Endothelial cell of umbilical vein (primary cell): Measurements from ENCODE around the gene C17orf113. TPM values are rescaled to one million over a fixed set of nuclear protein-coding genes. Genes with fewer than 3 reads are reported as not detected.

Experiments
- BruUV-seq: library from RNA; stranded (reverse); fragments of 400-500 nt; replicated peaks from 2 replicates; lab custom pipeline; 2021; lab: Mats Ljungman, UMichigan
- CTCF ChIA-PET: fragments of 300-600, 350-600 bp; sonication (Branson Sonifier 250); formaldehyde crosslinking; loops from one replicate; lab custom pipeline; 2021; ENCODE audit warnings: antibody characterized with exemption, inconsistent platforms; lab: Charles Lee
- POLR2A ChIA-PET: fragments of 300-600, 350-600 bp; sonication (Branson Sonifier 250); formaldehyde crosslinking; loops from one replicate; lab custom pipeline; 2021; ENCODE audit warnings: antibody characterized with exemption, inconsistent platforms; lab: Charles Lee
- DNase-seq: peaks from one replicate; pipeline ENCODE4 v3.0.0-alpha.2; 2011; ENCODE audit warnings: low read depth, low spot score
- FAIRE-seq: peaks from 2 replicates; lab custom pipeline; 2011; peaks lifted over from hg19 to GRCh38; lab: Jason Lieb, UNC
- H2AFZ ChIP-seq: 2 replicates; pipeline ENCODE4 v1.6.0; 2012; ENCODE audit warnings: low read depth, low read length, control low read depth, inconsistent platforms
- H3K27ac ChIP-seq: 2 replicates; pipeline ENCODE4 v1.5.1; 2011; ENCODE audit warnings: low read depth, mild to moderate bottlenecking, control low read depth, low read length, moderate library complexity; ENCODE audit not compliant: insufficient read depth
- H3K27me3 ChIP-seq, 2 experiments: 2 replicates each; pipeline versions ENCODE4 v1.6.0 to v1.6.1; 2011; ENCODE audit warnings: low read length in 2 of 2, mixed read lengths in 1 of 2; ENCODE audit not compliant: control insufficient read depth in 2 of 2, insufficient read depth in 2 of 2
- H3K36me3 ChIP-seq, 2 experiments: 2 replicates in 1 of 2; 3 replicates in 1 of 2; pipeline ENCODE4 v1.5.1; 2011; ENCODE audit warnings: low read length in 2 of 2, mild to moderate bottlenecking in 1 of 2, moderate library complexity in 1 of 2; ENCODE audit not compliant: control insufficient read depth in 2 of 2, insufficient read depth in 2 of 2; ENCODE audit errors: extremely low read depth in 1 of 2
- H3K4me1 ChIP-seq: 3 replicates; pipeline ENCODE4 v1.5.1; 2011; ENCODE audit warnings: mild to moderate bottlenecking, low read length; ENCODE audit not compliant: control insufficient read depth, insufficient read depth; ENCODE audit errors: extremely low read depth
- H3K4me2 ChIP-seq: 2 replicates; pipeline ENCODE4 v1.6.1; 2011; ENCODE audit warnings: low read length, control low read depth, mixed read lengths; ENCODE audit not compliant: insufficient read depth
- H3K4me3 ChIP-seq, 3 experiments: fragments of 200-600 bp in 1 of 3; sonication (generic), shearing (Covaris generic) in 1 of 3; replicated peaks in 1 of 3; 2 replicates each; pipeline ENCODE4 v1.5.1; 2011 to 2016; ENCODE audit warnings: control low read depth in 3 of 3, low read length in 3 of 3, mild to moderate bottlenecking in 2 of 3, inconsistent platforms in 1 of 3, low read depth in 1 of 3, moderate library complexity in 1 of 3; ENCODE audit not compliant: insufficient read depth in 1 of 3
- H3K79me2 ChIP-seq: 2 replicates; pipeline ENCODE4 v1.6.0; 2012; ENCODE audit warnings: low read length, inconsistent platforms; ENCODE audit not compliant: control insufficient read depth, insufficient read depth
- H3K9ac ChIP-seq: replicated peaks from 2 replicates; pipeline ENCODE3; 2011; ENCODE audit warnings: low read length, control low read depth; ENCODE audit not compliant: insufficient read depth; ENCODE audit errors: extremely low read depth
- H3K9me1 ChIP-seq: replicated peaks from 3 replicates; pipeline ENCODE4 v1.6.0; 2011; ENCODE audit warnings: mild to moderate bottlenecking, low read length; ENCODE audit not compliant: control insufficient read depth, insufficient read depth; ENCODE audit errors: extremely low read depth
- H3K9me3 ChIP-seq: replicated peaks from 2 replicates; pipeline ENCODE4 v1.5.1; 2012; ENCODE audit warnings: low read length, inconsistent platforms; ENCODE audit not compliant: control insufficient read depth, insufficient read depth
- H4K20me1 ChIP-seq: replicated peaks from 2 replicates; pipeline ENCODE3; 2011; ENCODE audit warnings: mild to moderate bottlenecking, low read length; ENCODE audit not compliant: control insufficient read depth, insufficient read depth; ENCODE audit errors: extremely low read depth
- CTCF ChIP-seq, 2 donors: IDR thresholded peaks; 1 replicate in 1 of 2; 2 replicates in 1 of 2; pipeline ENCODE4 v1.5.1; 2011; ENCODE audit warnings: low read length in 2 of 2, mild to moderate bottlenecking in 2 of 2, moderate library complexity in 2 of 2, control low read depth in 1 of 2, inconsistent platforms in 1 of 2, low read depth in 1 of 2; ENCODE audit not compliant: insufficient read depth in 1 of 2; ENCODE audit errors: extremely low read depth in 1 of 2
- EZH2 ChIP-seq: IDR thresholded peaks from 2 replicates; pipeline ENCODE4 v1.6.1; 2012; ENCODE audit warnings: borderline replicate concordance, low read depth, mild to moderate bottlenecking, moderate library complexity, low read length, inconsistent platforms; ENCODE audit not compliant: severe bottlenecking
- MYC ChIP-seq: IDR thresholded peaks from one replicate; pipeline ENCODE4 v1.6.1; 2011; ENCODE audit warnings: mild to moderate bottlenecking, low read depth, low read length
- dilution Hi-C: fragments of 300-500 bp; cut with MboI; formaldehyde crosslinking; loops from one replicate; pipeline ENCODE4 v1.15.0; 2019; ENCODE audit warnings: low sequenced_read_pairs; ENCODE audit not compliant: extremely low pct_ligation_motif_present
- intact Hi-C: fragments of 100-400 bp; cut with micrococcal nuclease; formaldehyde crosslinking; loops from one replicate; pipeline ENCODE4 v1.10.0; 2022
- polyA plus RNA-seq, 4 experiments: library from polyadenylated mRNA; depleted of rRNA in 3 of 4; stranded (reverse) in 3 of 4; unstranded in 1 of 4; fragments of >200 nt; gene quantifications; 2 replicates each; pipeline versions ENCODE4 v1.2.1 to v1.2.3, GENCODE V29; 2011 to 2012; ENCODE audit warnings: missing spikeins in 1 of 4
- total RNA-seq: library from RNA; stranded (reverse); gene quantifications from 2 replicates; pipeline ENCODE4 v1.2.3, GENCODE V29; 2021

C17orf113 gene
- total and polyA plus RNA-seq, 2 donors (not counting 3 experiments of a cell fraction or from before 2014, with no cell fraction given), result 0.20 to 0.30 TPM

- intact Hi-C loops, result no loop called here
- dilution Hi-C loops, result no loop called here
These were observed 38.3 kb upstream of the C17orf113 start for GRCh38 chr17:42088736-42089135.

More at GRCh38 chr17:42088736-42089135, 38.3 kb upstream of the C17orf113 start:
- ChIA-PET POLR2A (no interaction called here), CTCF (interaction anchor here (1.1 to 3.5 kb wide), 2 partner anchors 12 to 69 kb away, joined by 3 to 13 read pairs; partner anchors contain the start of gene NKIRAS2)
- Histone ChIP-seq H3K36me3 (no peaks in the 10 kb centered on the region), H4K20me1 (no peaks in the 10 kb centered on the region), H3K4me2 (no peak overlapping the region), H3K9ac (no peak overlapping the region), H3K79me2 (no peaks in the 10 kb centered on the region), H3K27me3 (peaks cover 11 to 13% of the 10 kb centered on the region in 2 experiments), H3K4me3 (no peak overlapping the region), H3K9me1 (no peaks in the 10 kb centered on the region), H3K9me3 (no peaks in the 10 kb centered on the region), H3K4me1 (no peaks in the 10 kb centered on the region), H2AFZ (no peak overlapping the region), H3K27ac (no peak overlapping the region)
- no peak for DNase-seq
- TF ChIP-seq CTCF (IDR thresholded peaks at IDR 0.05; ENCODE audit: extremely low read depth in 1 of 2, insufficient read depth in 1 of 2, low read depth in 1 of 2, low read length in 2 of 2), result no peak
- TF ChIP-seq EZH2, result no peak
- no peak for TF ChIP-seq MYC
- FAIRE-seq, result no peak
- BruUV-seq, result no TSS peak
